K562 (cell line): Measurements from ENCODE around the gene NAA40. TPM values are rescaled to one million over a fixed set of nuclear protein-coding genes. Genes with fewer than 3 reads are reported as not detected.

Experiments
- CTCFL ChIP-seq: IDR thresholded peaks from 2 replicates; pipeline ENCODE4 v1.6.1; 2011; ENCODE audit warnings: borderline replicate concordance, low read depth, mild to moderate bottlenecking, moderate library complexity, low read length; ENCODE audit not compliant: insufficient read depth, poor library complexity, severe bottlenecking
- DACH1 ChIP-seq: fragments of 450-650 bp; IDR thresholded peaks from 2 replicates; pipeline ENCODE4 v1.6.1; 2018; ENCODE audit not compliant: partially characterized antibody
- DPF2 ChIP-seq: fragments of 450-650 bp; IDR thresholded peaks from 2 replicates; pipeline ENCODE4 v1.6.1; 2016
- MNT ChIP-seq, 2 experiments: fragments of 450-650 bp; conservative IDR thresholded peaks; 2 replicates each; pipeline ENCODE4 v1.6.1; 2017; ENCODE audit warnings: mild to moderate bottlenecking in 2 of 2, moderate library complexity in 2 of 2
- RAD21 ChIP-seq, 2 experiments: fragments of 250-450 bp in 1 of 2; fragments of 450-650 bp in 1 of 2; sonication (Bioruptor Pico) in 1 of 2; formaldehyde crosslinking in 1 of 2; IDR thresholded peaks in 1 of 2; conservative IDR thresholded peaks in 1 of 2; 2 replicates each; pipeline versions ENCODE4 v1.4.0 to v1.8.0; 2020 to 2022; ENCODE audit warnings: mild to moderate bottlenecking in 2 of 2, moderate library complexity in 1 of 2
- RBFOX2 ChIP-seq: fragments of 200-400 bp; formaldehyde crosslinking; IDR thresholded peaks from 2 replicates; pipeline ENCODE4 v1.6.1; 2017; ENCODE audit warnings: low read depth, mild to moderate bottlenecking, low read length, moderate library complexity
- REST ChIP-seq, 2 experiments: fragments of 450-650 bp; formaldehyde crosslinking in 1 of 2; IDR thresholded peaks; 2 replicates each; pipeline versions ENCODE4 v1.4.0 to v1.6.1; 2014 to 2020; ENCODE audit warnings: mild to moderate bottlenecking in 2 of 2, borderline replicate concordance in 1 of 2, low read depth in 1 of 2
- SMAD4 ChIP-seq: fragments of 250-450 bp; sonication (Bioruptor Pico); conservative IDR thresholded peaks from 2 replicates; pipeline ENCODE4 v1.8.0; 2021; ENCODE audit warnings: inconsistent platforms, mild to moderate bottlenecking, moderate library complexity
- ZBTB7A ChIP-seq: IDR thresholded peaks from 2 replicates; pipeline ENCODE4 v1.6.1; 2011; ENCODE audit warnings: low read depth, mild to moderate bottlenecking, low read length, moderate library complexity, borderline replicate concordance; ENCODE audit not compliant: control insufficient read depth
- ZMIZ1 ChIP-seq, 2 experiments: fragments of 150-350 bp in 1 of 2; IDR thresholded peaks; 2 replicates each; pipeline ENCODE4 v1.6.1; 2012 to 2016; ENCODE audit warnings: low read depth in 2 of 2, low read length in 2 of 2, mild to moderate bottlenecking in 1 of 2, moderate library complexity in 1 of 2
- polyA plus RNA-seq, 8 experiments: library from polyadenylated mRNA; depleted of rRNA in 4 of 8; stranded (reverse) in 5 of 8; unstranded in 3 of 8; fragments of >200 nt; fragmentation: Nextera tagmentation in 2 of 8; fragmentation: Illumina TruSeq in 1 of 8; extraction: Ambion mirVana in 2 of 8; extraction: Trizol in 1 of 8; gene quantifications; 2 replicates each; pipeline versions ENCODE4 v1.2.1 to v1.2.3, GENCODE V29; 2011 to 2014; ENCODE audit warnings: inconsistent platforms in 1 of 8, missing spikeins in 1 of 8
- total RNA-seq, 7 experiments: library from RNA; depleted of rRNA in 6 of 7; stranded (reverse); fragments of >200 nt in 6 of 7; fragmentation: Illumina TruSeq in 2 of 7; extraction: Trizol in 2 of 7; gene quantifications; 2 replicates each; pipeline versions ENCODE4 v1.2.1 to v1.2.3, GENCODE V29; 2011 to 2021; ENCODE audit warnings: low replicate concordance in 1 of 7

The NAA40 gene
- total and polyA plus RNA-seq, 9 of the 15 experiments (the other 6 are each of a cell fraction or from before 2014, with no cell fraction given), result 6.2 to 39.0 (median 23.1) TPM

- TF ChIP-seq REST (IDR thresholded peaks at IDR 0.05; ENCODE audit: borderline replicate concordance) (peak; percentile 48; the same call in 1 of the 2 replicates), REST (CRISPR knock-in tag; IDR thresholded peaks at IDR 0.05; ENCODE audit: low read depth) (no peak), ZMIZ1 (IDR thresholded peaks at IDR 0.05; ENCODE audit: low read depth in 2 of 2, low read length in 2 of 2) (no peak), CTCFL (peak; percentile 65), SMAD4 (CRISPR knock-in tag) (peak; percentile 45; the same call in 1 of the 2 replicates), DPF2 (0 out of 2 replicates have a peak, but pooled peaks have one; percentile 19), ZBTB7A (peak; percentile 99), RAD21 (CRISPR knock-in tag; conservative IDR thresholded peaks at IDR 0.05 in 1 of 2, IDR thresholded peaks at IDR 0.05 in 1 of 2) (peak; percentile 10 to 68; a peak in 2 of 4 replicates), DACH1 (peak; percentile 10), MNT (conservative IDR thresholded peaks at IDR 0.05) (peak in 1 of 2 experiments; percentile 55; a peak in 2 of 4 replicates), RBFOX2 (peak; percentile 29; the same call in 1 of the 2 replicates)
Measured at GRCh38 chr11:63920939-63921417, 17.8 kb upstream of the NAA40 start (continued).
